ENCODE data around the gene SPATA21. TPM values are rescaled to one million over a fixed set of nuclear protein-coding genes. Genes with fewer than 3 reads are reported as not detected.

Gene SPATA21
- total RNA-seq, 3 donors from 2014 or later: 0.22 TPM; not detected in 2

Other genes starting within 250 kb of the SPATA21 start
- gene ARHGEF19, start 224.8 kb downstream of the SPATA21 start, total RNA-seq: 10 to 100 TPM in 1 of 3 donors, 1 to 10 TPM in 2; 5.3 to 13.3 (median 9.0) TPM
- gene CPLANE2, start 200.2 kb downstream of the SPATA21 start, total RNA-seq: 1 to 10 TPM; 5.3 to 9.9 (median 5.9) TPM
- 10 to 100 TPM; 12.9 to 20.6 (median 16.3) TPM for gene FBXO42, start 84.9 kb downstream of the SPATA21 start, total RNA-seq
- gene SZRD1, start 70.2 kb downstream of the SPATA21 start, total RNA-seq: 100 to 1,000 TPM; 105 to 120 (median 112) TPM
- gene NECAP2, start 3.3 kb upstream of the SPATA21 start, total RNA-seq: 10 to 100 TPM; 34.4 to 50.9 (median 43.8) TPM
- gene RNU1-1, start 76.9 kb upstream of the SPATA21 start, total RNA-seq: 1,000 to 10,000 TPM; 2,195 to 6,222 (median 2,378) TPM
- 100 to 1,000 TPM in 2 of 3 donors, 10 to 100 TPM in 1; 80.2 to 169 (median 104) TPM for gene NBPF1, start 176.1 kb upstream of the SPATA21 start, total RNA-seq
- 1,000 to 10,000 TPM; 2,195 to 6,222 (median 2,378) TPM for gene RNU1-3, start 229.5 kb upstream of the SPATA21 start, total RNA-seq

All from mucosa of descending colon (tissue), 3 donors.